HG03066 (cell line): ENCODE results near the gene RFPL3.

Experiments used
- ATAC-seq: cut with Tn5 transposase; IDR thresholded peaks from one replicate; pipeline ENCODE4 v1.9.1; 2021; ENCODE audit warnings: low read depth; ENCODE audit not compliant: unreplicated experiment

Gene RFPL3

GRCh38 chr22:32407312-32407711 lies 49.6 kb downstream of the RFPL3 start:
- ATAC-seq, result no peak

DNA sequence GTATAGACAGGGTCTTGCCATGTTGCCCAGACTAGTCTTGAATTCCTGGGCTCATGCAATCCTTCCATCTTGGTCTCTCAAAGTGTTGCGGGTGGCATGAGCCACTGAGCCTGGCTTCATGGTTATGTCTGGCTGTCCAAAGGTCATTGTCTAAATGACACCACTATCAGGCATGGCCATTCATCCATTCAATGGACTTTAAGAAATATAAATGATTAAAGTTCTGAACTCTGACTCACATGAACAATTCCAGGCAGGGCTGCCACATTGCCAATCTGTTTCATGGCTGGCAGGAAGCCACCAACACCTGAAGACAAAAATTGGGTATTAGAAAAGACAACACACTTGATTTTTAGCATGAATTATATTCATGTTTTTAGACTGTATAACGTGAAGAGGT lies 50.3 kb downstream of the RFPL3 start:
- ATAC-seq, result no peak

DNA sequence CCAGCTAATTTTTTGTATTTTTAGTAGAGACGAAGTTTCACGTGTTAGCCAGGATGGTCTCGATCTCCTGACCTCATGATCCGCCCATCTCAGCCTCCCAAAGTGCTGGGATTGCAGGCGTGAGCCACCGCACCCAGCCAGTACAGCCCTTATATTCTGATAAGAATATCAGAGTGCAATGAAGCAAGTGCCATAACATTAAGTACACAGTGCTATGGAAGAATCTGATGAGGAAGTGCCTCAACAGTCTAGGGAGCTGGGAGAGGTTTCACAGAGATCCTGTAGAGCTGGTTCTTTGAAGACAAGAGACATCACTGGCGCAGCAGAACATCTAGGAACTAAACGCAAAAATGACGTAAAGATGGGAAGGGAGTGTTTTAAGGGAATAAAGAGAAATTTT lies 52.3 kb downstream of the RFPL3 start:
- ATAC-seq, result no peak

- no peak for ATAC-seq
Measured at GRCh38 chr22:32410459-32410858, 52.8 kb downstream of the RFPL3 start.
